GM13976 (cell line): ENCODE results near the gene PGAP1.

ENCODE experiments used
- DNase-seq: peaks from one replicate; pipeline ENCODE4 v3.0.0; 2012; ENCODE audit warnings: low spot score
- CTCF ChIP-seq: IDR thresholded peaks from 2 replicates; pipeline ENCODE4 v1.5.1; 2012; ENCODE audit warnings: borderline replicate concordance, mild to moderate bottlenecking; ENCODE audit not compliant: insufficient read depth; ENCODE audit errors: extremely low read depth, missing control alignments, control extremely low read depth
- in situ Hi-C: fragments of 300-500 bp; cut with MboI; formaldehyde crosslinking; loops from one replicate; pipeline ENCODE4 v1.12.0; 2022; ENCODE audit warnings: low sequenced_read_pairs, mixed read lengths, inconsistent platforms; ENCODE audit not compliant: unreplicated experiment

Gene PGAP1

GRCh38 chr2:196884368-196884767 lies 42.1 kb downstream of the PGAP1 start:
- in situ Hi-C loops, result no loop called here
- no peak for TF ChIP-seq CTCF
- no peak for DNase-seq

GRCh38 chr2:196876364-196876763 lies 50.1 kb downstream of the PGAP1 start:
- in situ Hi-C loops, result no loop called here
- no peak for DNase-seq
- no peak for TF ChIP-seq CTCF

- no peak for DNase-seq
- TF ChIP-seq CTCF, result no peak
- in situ Hi-C loops, result no loop called here
Observed at GRCh38 chr2:196875414-196875813, 51.1 kb downstream of the PGAP1 start.

- no peak for TF ChIP-seq CTCF
- in situ Hi-C loops, result no loop called here
- DNase-seq, result no peak
Observed at GRCh38 chr2:196873511-196873910, 53.0 kb downstream of the PGAP1 start.

GRCh38 chr2:196854629-196855028 lies 71.9 kb downstream of the PGAP1 start:
- DNase-seq, result no peak
- in situ Hi-C loops, result no loop called here
- TF ChIP-seq CTCF, result no peak

GRCh38 chr2:196853301-196854087 lies 73.0 kb downstream of the PGAP1 start:
- in situ Hi-C loops, result no loop called here
- TF ChIP-seq CTCF, result no peak
- no peak for DNase-seq
